H1 (cell line): ENCODE data around the gene NUP50. TPM values are rescaled to one million over a fixed set of nuclear protein-coding genes. Genes with fewer than 3 reads are reported as not detected.

Source experiments
- KDM5A ChIP-seq: fragments of 200-600 bp; IDR thresholded peaks from 2 replicates; pipeline ENCODE4 v1.7.1; 2012; ENCODE audit warnings: mild to moderate bottlenecking, low read length, inconsistent platforms, mixed read lengths
- polyA plus RNA-seq, 7 experiments: library from polyadenylated mRNA; depleted of rRNA in 3 of 7; stranded (reverse) in 5 of 7; unstranded in 2 of 7; fragments of >200 nt in 5 of 7; fragments of 200-250 nt in 2 of 7; gene quantifications; 1 replicate in 5 of 7; 2 replicates in 1 of 7; 4 replicates in 1 of 7; pipeline versions ENCODE4 v1.2.1 to v1.2.3, GENCODE V29; 2011 to 2013; ENCODE audit warnings: missing spikeins in 2 of 7, mixed read lengths in 2 of 7
- total RNA-seq: library from RNA; stranded (reverse); fragmentation: NEBNext Ultra II Directional; extraction: Animal tissue kit (Norgen Biotek cat#: 25700); gene quantifications from 2 replicates; pipeline ENCODE4 v1.2.1, GENCODE V29; 2021
- TF ChIP-seq, protein P1 (sequence below): fragments of 300-600 bp; sonication (generic); IDR thresholded peaks from 2 replicates; pipeline ENCODE4 v1.7.1; 2012; ENCODE audit warnings: low read length, moderate library complexity, mild to moderate bottlenecking, inconsistent platforms; ENCODE audit not compliant: insufficient replicate concordance
- TF ChIP-seq, protein P2 (sequence below): IDR thresholded peaks from 2 replicates; pipeline ENCODE4 v1.6.1; 2012; ENCODE audit warnings: low read length, inconsistent platforms

NUP50 gene
- total and polyA plus RNA-seq, 2 of the 8 experiments (the other 6 are each of a cell fraction or from before 2014, with no cell fraction given): 20.0 to 112 TPM

- TF ChIP-seq, protein P1, sequence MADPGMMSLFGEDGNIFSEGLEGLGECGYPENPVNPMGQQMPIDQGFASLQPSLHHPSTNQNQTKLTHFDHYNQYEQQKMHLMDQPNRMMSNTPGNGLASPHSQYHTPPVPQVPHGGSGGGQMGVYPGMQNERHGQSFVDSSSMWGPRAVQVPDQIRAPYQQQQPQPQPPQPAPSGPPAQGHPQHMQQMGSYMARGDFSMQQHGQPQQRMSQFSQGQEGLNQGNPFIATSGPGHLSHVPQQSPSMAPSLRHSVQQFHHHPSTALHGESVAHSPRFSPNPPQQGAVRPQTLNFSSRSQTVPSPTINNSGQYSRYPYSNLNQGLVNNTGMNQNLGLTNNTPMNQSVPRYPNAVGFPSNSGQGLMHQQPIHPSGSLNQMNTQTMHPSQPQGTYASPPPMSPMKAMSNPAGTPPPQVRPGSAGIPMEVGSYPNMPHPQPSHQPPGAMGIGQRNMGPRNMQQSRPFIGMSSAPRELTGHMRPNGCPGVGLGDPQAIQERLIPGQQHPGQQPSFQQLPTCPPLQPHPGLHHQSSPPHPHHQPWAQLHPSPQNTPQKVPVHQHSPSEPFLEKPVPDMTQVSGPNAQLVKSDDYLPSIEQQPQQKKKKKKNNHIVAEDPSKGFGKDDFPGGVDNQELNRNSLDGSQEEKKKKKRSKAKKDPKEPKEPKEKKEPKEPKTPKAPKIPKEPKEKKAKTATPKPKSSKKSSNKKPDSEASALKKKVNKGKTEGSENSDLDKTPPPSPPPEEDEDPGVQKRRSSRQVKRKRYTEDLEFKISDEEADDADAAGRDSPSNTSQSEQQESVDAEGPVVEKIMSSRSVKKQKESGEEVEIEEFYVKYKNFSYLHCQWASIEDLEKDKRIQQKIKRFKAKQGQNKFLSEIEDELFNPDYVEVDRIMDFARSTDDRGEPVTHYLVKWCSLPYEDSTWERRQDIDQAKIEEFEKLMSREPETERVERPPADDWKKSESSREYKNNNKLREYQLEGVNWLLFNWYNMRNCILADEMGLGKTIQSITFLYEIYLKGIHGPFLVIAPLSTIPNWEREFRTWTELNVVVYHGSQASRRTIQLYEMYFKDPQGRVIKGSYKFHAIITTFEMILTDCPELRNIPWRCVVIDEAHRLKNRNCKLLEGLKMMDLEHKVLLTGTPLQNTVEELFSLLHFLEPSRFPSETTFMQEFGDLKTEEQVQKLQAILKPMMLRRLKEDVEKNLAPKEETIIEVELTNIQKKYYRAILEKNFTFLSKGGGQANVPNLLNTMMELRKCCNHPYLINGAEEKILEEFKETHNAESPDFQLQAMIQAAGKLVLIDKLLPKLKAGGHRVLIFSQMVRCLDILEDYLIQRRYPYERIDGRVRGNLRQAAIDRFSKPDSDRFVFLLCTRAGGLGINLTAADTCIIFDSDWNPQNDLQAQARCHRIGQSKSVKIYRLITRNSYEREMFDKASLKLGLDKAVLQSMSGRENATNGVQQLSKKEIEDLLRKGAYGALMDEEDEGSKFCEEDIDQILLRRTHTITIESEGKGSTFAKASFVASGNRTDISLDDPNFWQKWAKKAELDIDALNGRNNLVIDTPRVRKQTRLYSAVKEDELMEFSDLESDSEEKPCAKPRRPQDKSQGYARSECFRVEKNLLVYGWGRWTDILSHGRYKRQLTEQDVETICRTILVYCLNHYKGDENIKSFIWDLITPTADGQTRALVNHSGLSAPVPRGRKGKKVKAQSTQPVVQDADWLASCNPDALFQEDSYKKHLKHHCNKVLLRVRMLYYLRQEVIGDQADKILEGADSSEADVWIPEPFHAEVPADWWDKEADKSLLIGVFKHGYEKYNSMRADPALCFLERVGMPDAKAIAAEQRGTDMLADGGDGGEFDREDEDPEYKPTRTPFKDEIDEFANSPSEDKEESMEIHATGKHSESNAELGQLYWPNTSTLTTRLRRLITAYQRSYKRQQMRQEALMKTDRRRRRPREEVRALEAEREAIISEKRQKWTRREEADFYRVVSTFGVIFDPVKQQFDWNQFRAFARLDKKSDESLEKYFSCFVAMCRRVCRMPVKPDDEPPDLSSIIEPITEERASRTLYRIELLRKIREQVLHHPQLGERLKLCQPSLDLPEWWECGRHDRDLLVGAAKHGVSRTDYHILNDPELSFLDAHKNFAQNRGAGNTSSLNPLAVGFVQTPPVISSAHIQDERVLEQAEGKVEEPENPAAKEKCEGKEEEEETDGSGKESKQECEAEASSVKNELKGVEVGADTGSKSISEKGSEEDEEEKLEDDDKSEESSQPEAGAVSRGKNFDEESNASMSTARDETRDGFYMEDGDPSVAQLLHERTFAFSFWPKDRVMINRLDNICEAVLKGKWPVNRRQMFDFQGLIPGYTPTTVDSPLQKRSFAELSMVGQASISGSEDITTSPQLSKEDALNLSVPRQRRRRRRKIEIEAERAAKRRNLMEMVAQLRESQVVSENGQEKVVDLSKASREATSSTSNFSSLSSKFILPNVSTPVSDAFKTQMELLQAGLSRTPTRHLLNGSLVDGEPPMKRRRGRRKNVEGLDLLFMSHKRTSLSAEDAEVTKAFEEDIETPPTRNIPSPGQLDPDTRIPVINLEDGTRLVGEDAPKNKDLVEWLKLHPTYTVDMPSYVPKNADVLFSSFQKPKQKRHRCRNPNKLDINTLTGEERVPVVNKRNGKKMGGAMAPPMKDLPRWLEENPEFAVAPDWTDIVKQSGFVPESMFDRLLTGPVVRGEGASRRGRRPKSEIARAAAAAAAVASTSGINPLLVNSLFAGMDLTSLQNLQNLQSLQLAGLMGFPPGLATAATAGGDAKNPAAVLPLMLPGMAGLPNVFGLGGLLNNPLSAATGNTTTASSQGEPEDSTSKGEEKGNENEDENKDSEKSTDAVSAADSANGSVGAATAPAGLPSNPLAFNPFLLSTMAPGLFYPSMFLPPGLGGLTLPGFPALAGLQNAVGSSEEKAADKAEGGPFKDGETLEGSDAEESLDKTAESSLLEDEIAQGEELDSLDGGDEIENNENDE: no peak
- no peak for TF ChIP-seq KDM5A
- TF ChIP-seq, protein P2, sequence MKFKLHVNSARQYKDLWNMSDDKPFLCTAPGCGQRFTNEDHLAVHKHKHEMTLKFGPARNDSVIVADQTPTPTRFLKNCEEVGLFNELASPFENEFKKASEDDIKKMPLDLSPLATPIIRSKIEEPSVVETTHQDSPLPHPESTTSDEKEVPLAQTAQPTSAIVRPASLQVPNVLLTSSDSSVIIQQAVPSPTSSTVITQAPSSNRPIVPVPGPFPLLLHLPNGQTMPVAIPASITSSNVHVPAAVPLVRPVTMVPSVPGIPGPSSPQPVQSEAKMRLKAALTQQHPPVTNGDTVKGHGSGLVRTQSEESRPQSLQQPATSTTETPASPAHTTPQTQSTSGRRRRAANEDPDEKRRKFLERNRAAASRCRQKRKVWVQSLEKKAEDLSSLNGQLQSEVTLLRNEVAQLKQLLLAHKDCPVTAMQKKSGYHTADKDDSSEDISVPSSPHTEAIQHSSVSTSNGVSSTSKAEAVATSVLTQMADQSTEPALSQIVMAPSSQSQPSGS: no peak
Measured at GRCh38 chr22:45223304-45224117, 59.8 kb downstream of the NUP50 start (continued).
